Activated T-cell treated with anti-CD3 and anti-CD28 coated beads, Interleukin-2, amount 50 U/mL, for 4 hours (primary cell): Measurements from ENCODE around the gene SMARCA2. TPM values are rescaled to one million over a fixed set of nuclear protein-coding genes. Genes with fewer than 3 reads are reported as not detected.

Experiments used
- ATAC-seq, 2 donors: fragments of 200-7000 bp; cut with Tn5 transposase; one replicate each; pipeline ENCODE4 v1.10.0; 2021
- DNase-seq: peaks from one replicate; pipeline ENCODE4 v3.0.0-alpha.2; 2020
- H3K27me3 Mint-ChIP-seq: one replicate; pipeline ENCODE4 v1.8.0; 2021; ENCODE audit warnings: low read depth, mixed read lengths
- H3K36me3 Mint-ChIP-seq: one replicate; pipeline ENCODE4 v1.8.0; 2022; ENCODE audit warnings: mixed read lengths; ENCODE audit not compliant: insufficient read depth
- H3K4me1 Mint-ChIP-seq: one replicate; pipeline ENCODE4 v1.8.0; 2021; ENCODE audit warnings: low read depth, mixed read lengths
- H3K4me3 Mint-ChIP-seq: one replicate; pipeline ENCODE4 v1.8.0; 2021; ENCODE audit warnings: mild to moderate bottlenecking, moderate library complexity, mixed read lengths
- H3K9me3 Mint-ChIP-seq: one replicate; pipeline ENCODE4 v1.8.0; 2021; ENCODE audit warnings: mixed read lengths
- total RNA-seq, 3 donors: library from RNA; stranded (reverse); gene quantifications; one replicate each; pipeline ENCODE4 v1.2.1, GENCODE V29; 2021

The SMARCA2 gene
- total RNA-seq, 3 donors from 2014 or later = 65.4 to 120 (median 93.5) TPM

GRCh38 chr9:2119566-2119965 is 104.4 kb downstream of the SMARCA2 start:
- H3K4me3 Mint-ChIP-seq = no peak overlapping the region
- no peak for ATAC-seq
- H3K36me3 Mint-ChIP-seq = peaks cover 57% of the 10 kb centered on the region

DNA sequence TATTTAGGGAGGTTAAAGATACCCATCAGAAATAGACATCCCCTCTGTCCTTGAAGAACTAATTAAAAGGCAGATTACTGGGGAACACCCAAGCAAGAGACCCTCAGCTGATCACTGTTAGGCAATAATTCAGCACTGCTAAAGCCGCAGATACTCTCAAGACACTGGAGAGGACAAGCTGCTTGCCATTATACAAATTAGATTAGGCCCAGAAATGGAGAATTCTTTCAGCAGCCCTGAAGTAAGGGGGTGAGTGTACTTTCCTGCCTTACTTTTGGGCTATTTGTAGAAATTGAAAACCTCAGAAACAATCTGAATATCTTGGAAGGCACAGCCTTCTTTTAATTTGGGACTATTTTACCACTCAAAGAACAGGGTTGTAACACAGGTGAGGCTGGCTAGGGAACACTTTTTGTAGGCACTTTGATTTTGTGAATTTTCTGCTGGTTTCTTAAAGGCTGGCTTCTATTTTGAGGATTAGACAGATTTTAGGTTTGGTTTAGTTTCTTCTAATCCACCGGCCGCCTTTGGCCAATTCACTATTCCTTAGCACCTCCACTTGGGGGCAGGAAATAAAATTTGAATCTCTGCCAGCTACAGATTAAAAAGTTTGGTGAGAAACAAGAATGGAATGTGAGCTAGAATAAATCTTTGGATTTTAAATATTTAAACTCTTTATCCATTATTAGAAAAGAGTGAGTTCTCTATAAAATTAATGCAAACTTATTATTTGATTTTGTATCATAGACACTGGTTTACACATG is 106.0 kb downstream of the SMARCA2 start:
- no peak overlapping the region for H3K4me3 Mint-ChIP-seq
- H3K36me3 Mint-ChIP-seq = peaks cover 54% of the 10 kb centered on the region
- no peaks in the 10 kb centered on the region for H3K9me3 Mint-ChIP-seq
- H3K27me3 Mint-ChIP-seq = no peaks in the 10 kb centered on the region
- H3K4me1 Mint-ChIP-seq = peaks cover 22% of the 10 kb centered on the region
- DNase-seq = no peak
- ATAC-seq = no peak

More at GRCh38 chr9:2119566-2119965, 104.4 kb downstream of the SMARCA2 start:
- H3K27me3 Mint-ChIP-seq = no peaks in the 10 kb centered on the region
- no peaks in the 10 kb centered on the region for H3K9me3 Mint-ChIP-seq
- no peak for DNase-seq
- peaks cover 7% of the 10 kb centered on the region for H3K4me1 Mint-ChIP-seq

- Mint-ChIP-seq H3K36me3 (peaks cover 59% of the 10 kb centered on the region), H3K9me3 (no peaks in the 10 kb centered on the region), H3K4me3 (no peak overlapping the region), H3K4me1 (peaks cover 30% of the 10 kb centered on the region), H3K27me3 (no peaks in the 10 kb centered on the region)
- ATAC-seq = no peak
- no peak for DNase-seq
Measured at GRCh38 chr9:2122299-2122698, 107.2 kb downstream of the SMARCA2 start.

DNA sequence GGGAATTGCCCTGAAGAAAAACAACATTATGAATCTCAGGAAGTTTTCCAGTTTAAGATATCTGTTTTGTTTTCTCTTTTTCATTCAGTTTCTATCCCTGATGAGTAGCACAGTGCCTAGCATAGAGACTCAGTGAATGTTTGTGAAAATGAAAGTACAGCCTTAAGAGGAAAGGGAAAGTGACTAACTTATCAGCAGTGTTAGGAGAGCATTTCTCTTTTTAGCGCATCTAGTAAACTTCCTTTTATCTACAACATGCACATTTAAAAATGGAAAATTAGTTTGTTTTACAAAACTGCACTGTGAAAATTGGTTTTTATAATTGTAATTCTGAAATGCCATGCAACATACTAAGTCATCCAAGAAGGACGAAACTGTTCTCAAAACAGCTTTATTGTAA is 110.8 kb downstream of the SMARCA2 start:
- peaks cover 53% of the 10 kb centered on the region for H3K36me3 Mint-ChIP-seq
- H3K4me1 Mint-ChIP-seq = peaks cover 41% of the 10 kb centered on the region
- ATAC-seq (peak; percentile 96 to 99), DNase-seq (no peak)
- no peaks in the 10 kb centered on the region for H3K9me3 Mint-ChIP-seq
- no peaks in the 10 kb centered on the region for H3K27me3 Mint-ChIP-seq
- H3K4me3 Mint-ChIP-seq = peak overlapping the region; percentile 32

GRCh38 chr9:2126331-2126803 is 111.2 kb downstream of the SMARCA2 start:
- Mint-ChIP-seq H3K4me3 (peak overlapping the region; percentile 32), H3K36me3 (peaks cover 55% of the 10 kb centered on the region), H3K4me1 (peaks cover 45% of the 10 kb centered on the region), H3K9me3 (no peaks in the 10 kb centered on the region), H3K27me3 (no peaks in the 10 kb centered on the region)
- DNase-seq = no peak
- peak in 1 of 2 donors; percentile 12 for ATAC-seq

DNA sequence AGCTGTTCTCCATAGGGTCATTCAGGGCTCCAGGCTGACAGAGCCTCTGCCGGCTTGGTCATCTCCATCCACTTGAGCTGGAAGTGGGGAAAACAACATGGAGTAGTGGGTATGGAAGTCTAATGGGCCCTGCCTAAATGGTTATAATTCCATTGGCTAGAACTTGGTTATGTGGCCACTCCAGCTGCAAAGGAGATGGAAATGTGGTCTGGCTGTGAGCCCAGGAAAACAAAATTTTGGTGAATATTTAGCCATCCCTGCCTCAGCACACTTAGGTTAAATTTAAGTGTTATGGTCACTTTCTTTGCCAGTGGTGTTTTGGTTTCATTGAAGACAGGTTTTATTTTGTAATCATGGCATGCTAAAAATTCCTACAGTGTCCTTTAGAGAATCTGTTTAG is 112.3 kb downstream of the SMARCA2 start:
- no peaks in the 10 kb centered on the region for H3K9me3 Mint-ChIP-seq
- DNase-seq (no peak), ATAC-seq (no peak)
- H3K36me3 Mint-ChIP-seq = peaks cover 52% of the 10 kb centered on the region
- H3K4me1 Mint-ChIP-seq = peaks cover 52% of the 10 kb centered on the region
- no peak overlapping the region for H3K4me3 Mint-ChIP-seq
- H3K27me3 Mint-ChIP-seq = no peaks in the 10 kb centered on the region

GRCh38 chr9:2128141-2128540 is 113.0 kb downstream of the SMARCA2 start:
- H3K36me3 Mint-ChIP-seq = peaks cover 45% of the 10 kb centered on the region
- DNase-seq = no peak

DNA sequence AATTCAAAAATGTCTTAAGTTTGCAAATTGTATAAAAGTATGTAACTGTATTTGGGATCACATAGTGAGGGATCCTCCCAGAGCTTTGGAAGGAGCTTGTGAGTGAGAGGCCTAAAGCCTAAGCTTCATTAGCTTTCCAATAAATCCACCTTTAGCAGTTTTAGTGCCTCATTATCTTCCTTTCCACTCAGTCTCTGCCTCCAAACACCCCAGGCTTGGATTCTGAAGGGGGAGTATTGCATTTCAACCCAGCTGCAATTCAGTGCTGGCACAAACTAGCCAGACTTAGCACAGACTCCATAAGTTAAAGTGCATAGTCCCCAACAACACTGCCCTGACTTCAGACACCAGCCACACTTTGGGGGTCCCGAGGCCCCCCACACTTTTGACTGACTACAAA is 113.5 kb downstream of the SMARCA2 start:
- Mint-ChIP-seq H3K27me3 (no peaks in the 10 kb centered on the region), H3K9me3 (no peaks in the 10 kb centered on the region), H3K4me1 (peaks cover 52% of the 10 kb centered on the region), H3K4me3 (no peak overlapping the region), H3K36me3 (peaks cover 40% of the 10 kb centered on the region)
- ATAC-seq (no peak), DNase-seq (no peak)

More at GRCh38 chr9:2128141-2128540, 113.0 kb downstream of the SMARCA2 start:
- H3K27me3 Mint-ChIP-seq = no peaks in the 10 kb centered on the region
- peaks cover 52% of the 10 kb centered on the region for H3K4me1 Mint-ChIP-seq
- no peaks in the 10 kb centered on the region for H3K9me3 Mint-ChIP-seq
- no peak for ATAC-seq
- H3K4me3 Mint-ChIP-seq = no peak overlapping the region

DNA sequence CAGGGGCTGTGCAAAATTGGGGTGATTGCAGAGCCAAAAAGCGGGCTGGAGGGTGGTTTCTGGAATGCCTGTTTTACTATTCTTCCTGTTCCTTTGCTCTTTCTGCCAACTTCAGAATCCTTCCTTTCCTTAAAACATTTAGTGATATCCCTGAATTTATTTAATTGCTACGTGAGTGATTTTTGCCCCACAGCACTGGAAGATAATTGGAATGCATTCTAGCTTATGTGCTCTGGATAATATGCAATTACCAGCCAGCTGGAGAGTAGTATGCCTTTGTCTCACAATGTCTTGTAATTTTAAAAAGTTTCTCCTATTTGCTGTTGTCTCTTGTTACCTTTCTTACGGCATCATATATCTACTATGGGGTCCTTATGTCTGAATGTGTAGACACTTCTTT is 115.8 kb downstream of the SMARCA2 start:
- ATAC-seq (no peak), DNase-seq (no peak)
- peaks cover 32% of the 10 kb centered on the region for H3K4me1 Mint-ChIP-seq
- no peaks in the 10 kb centered on the region for H3K27me3 Mint-ChIP-seq
- no peak overlapping the region for H3K4me3 Mint-ChIP-seq
- no peaks in the 10 kb centered on the region for H3K9me3 Mint-ChIP-seq
- H3K36me3 Mint-ChIP-seq = peaks cover 32% of the 10 kb centered on the region

DNA sequence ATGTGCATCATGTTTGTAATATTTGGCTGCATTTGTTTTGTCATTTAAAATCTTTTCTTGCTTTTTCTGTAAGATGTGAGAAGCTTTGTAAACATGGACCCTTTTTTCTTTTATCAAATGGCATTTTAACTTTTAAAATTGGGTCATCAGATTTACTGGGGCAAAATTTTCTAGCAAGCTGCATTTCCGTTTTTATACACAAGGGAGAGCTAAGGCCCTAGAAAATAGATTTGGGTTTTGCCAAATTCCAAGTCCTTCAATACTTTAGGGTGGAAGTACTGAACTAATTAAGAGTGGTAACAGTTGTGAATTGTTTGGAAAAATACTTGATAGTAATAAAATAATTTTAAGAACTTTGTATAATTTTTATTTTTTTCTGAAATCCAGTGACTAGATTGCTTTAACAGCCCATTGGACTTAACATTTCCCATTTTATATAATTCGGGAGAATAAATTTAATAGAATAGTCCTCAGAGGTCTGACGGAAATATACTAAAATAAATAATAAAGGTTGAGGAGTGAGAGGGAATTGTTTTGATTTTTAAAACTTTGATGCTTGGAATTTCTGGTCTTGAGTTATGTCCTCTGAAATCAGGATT is 117.4 kb downstream of the SMARCA2 start:
- DNase-seq (no peak), ATAC-seq (no peak)
- Mint-ChIP-seq H3K9me3 (no peaks in the 10 kb centered on the region), H3K4me3 (no peak overlapping the region), H3K4me1 (peaks cover 25% of the 10 kb centered on the region), H3K36me3 (peaks cover 32% of the 10 kb centered on the region), H3K27me3 (no peaks in the 10 kb centered on the region)

DNA sequence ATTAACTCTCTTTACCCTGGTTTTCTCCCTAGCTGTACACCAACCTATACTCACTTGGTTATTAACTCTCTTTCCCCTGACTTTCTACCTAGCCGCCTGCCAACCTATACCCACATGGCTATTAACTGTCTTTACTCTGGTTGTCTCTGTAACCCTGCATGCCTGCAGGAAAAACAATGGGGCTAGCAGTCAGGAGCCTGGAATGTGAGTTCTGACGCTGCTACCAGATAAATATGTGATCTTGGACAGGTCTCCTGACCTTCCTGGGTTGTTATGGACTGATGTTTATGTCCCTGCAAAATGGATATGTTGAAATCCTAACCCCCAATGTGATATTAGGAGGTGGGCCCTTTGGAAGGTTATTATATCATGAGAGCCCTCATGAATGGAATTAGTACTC is 119.2 kb downstream of the SMARCA2 start:
- H3K4me1 Mint-ChIP-seq = peaks cover 25% of the 10 kb centered on the region
- no peak overlapping the region for H3K4me3 Mint-ChIP-seq
- no peaks in the 10 kb centered on the region for H3K27me3 Mint-ChIP-seq
- ATAC-seq (no peak), DNase-seq (no peak)
- H3K36me3 Mint-ChIP-seq = peaks cover 38% of the 10 kb centered on the region
- H3K9me3 Mint-ChIP-seq = no peaks in the 10 kb centered on the region

GRCh38 chr9:2138646-2139045 is 123.5 kb downstream of the SMARCA2 start:
- Mint-ChIP-seq H3K9me3 (no peaks in the 10 kb centered on the region), H3K27me3 (no peaks in the 10 kb centered on the region), H3K4me3 (no peak overlapping the region), H3K4me1 (peaks cover 40% of the 10 kb centered on the region), H3K36me3 (peaks cover 44% of the 10 kb centered on the region)
- no peak for ATAC-seq
- DNase-seq = no peak

DNA sequence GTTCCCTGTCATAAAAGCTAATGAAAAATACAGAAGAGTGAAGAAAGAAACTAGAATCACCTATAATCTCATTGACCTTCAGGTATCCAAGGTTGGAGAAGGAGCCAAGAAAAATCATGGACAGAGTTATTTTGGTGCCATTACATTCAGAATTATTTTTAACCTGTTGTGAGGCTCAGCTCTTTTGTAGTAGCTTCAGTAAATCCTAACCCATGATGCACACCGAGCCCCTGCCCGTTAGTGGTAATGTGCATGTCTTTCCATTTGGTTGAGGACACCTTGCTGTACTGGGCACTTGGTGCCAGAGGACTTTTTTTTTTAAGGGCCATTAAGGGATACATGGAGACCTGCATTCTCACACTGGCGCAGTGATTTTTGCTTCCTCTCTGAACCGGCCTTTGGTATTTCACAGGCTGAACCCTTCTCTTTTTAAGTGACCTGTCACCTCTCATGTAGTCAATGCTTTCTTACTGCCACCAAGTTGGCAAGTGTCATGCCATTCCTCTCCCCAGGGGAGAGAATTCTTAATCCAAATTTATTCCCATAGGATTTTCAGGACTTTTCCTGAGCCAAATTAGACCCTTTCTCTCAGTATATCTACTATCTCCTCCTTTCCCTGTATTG is 125.6 kb downstream of the SMARCA2 start:
- no peak for ATAC-seq

GRCh38 chr9:2142212-2142611 is 127.1 kb downstream of the SMARCA2 start:
- no peak for ATAC-seq
- peaks cover 63% of the 10 kb centered on the region for H3K4me1 Mint-ChIP-seq
- H3K9me3 Mint-ChIP-seq = no peaks in the 10 kb centered on the region
- no peak for DNase-seq
- peaks cover 37% of the 10 kb centered on the region for H3K36me3 Mint-ChIP-seq
- H3K27me3 Mint-ChIP-seq = no peaks in the 10 kb centered on the region
- H3K4me3 Mint-ChIP-seq = no peak overlapping the region

More for the DNA sequence above, 125.6 kb downstream of the SMARCA2 start:
- Mint-ChIP-seq H3K9me3 (no peaks in the 10 kb centered on the region), H3K4me3 (no peak overlapping the region), H3K36me3 (peaks cover 38% of the 10 kb centered on the region), H3K27me3 (no peaks in the 10 kb centered on the region), H3K4me1 (peaks cover 57% of the 10 kb centered on the region)
- no peak for DNase-seq
